Measurements from ENCODE around the gene WBP11.

- TF ChIP-seq CTCF (conservative IDR thresholded peaks at IDR 0.05; ENCODE audit: low read depth, low read length) (no peak), EZH2 (IDR thresholded peaks at IDR 0.05; ENCODE audit: low read length, unreplicated experiment) (no peak), EZH2phosphoT487 (IDR thresholded peaks at IDR 0.05; ENCODE audit: borderline replicate concordance, low read length) (no peak)
Observed at GRCh38 chr12:14743061-14743460, 60.2 kb downstream of the WBP11 start.
